HCT116 (cell line): ENCODE data around the gene UBAC2. TPM values are rescaled to one million over a fixed set of nuclear protein-coding genes. Genes with fewer than 3 reads are reported as not detected.
"Not testable (repeated sequence)": the region's sequence is repeated elsewhere in the genome, so short reads cannot be mapped to it uniquely, and the experiment has no call there.

ENCODE experiments used
- ATAC-seq: fragments of 200-7000 bp; cut with Tn5 transposase; 2 replicates; pipeline ENCODE4 v1.9.1; 2020; ENCODE audit warnings: mild to moderate bottlenecking, moderate library complexity
- BruUV-seq: library from RNA; stranded (reverse); fragments of 400-500 nt; replicated peaks from 2 replicates; lab custom pipeline; 2021; lab: Mats Ljungman, UMichigan
- CTCF ChIA-PET: fragments of 300-600 bp; sonication (Branson Sonifier 250); formaldehyde crosslinking; loops from one replicate; lab custom pipeline; 2021; ENCODE audit warnings: antibody characterized with exemption; lab: Charles Lee
- POLR2A ChIA-PET: fragments of 300-600, 350-600 bp; sonication (Branson Sonifier 250); formaldehyde crosslinking; loops from one replicate; lab custom pipeline; 2021; ENCODE audit warnings: antibody characterized with exemption; lab: Charles Lee
- RAD21 ChIA-PET, 2 experiments: fragments of 300-600 bp; sonication (Branson Sonifier 250); formaldehyde crosslinking; loops; one replicate each; lab custom pipeline; 2023; ENCODE audit warnings: low total read pairs in 2 of 2; ENCODE audit not compliant: uncharacterized antibody in 2 of 2, unreplicated experiment in 2 of 2, low non-redundant PET in 1 of 2; lab: Charles Lee
- DNase-seq: peaks from one replicate; pipeline ENCODE4 v3.0.0-alpha.2; 2010; ENCODE audit warnings: low read depth, low spot score
- H2AFZ ChIP-seq: fragments of 200-600 bp; shearing (Covaris generic), sonication (generic); 2 replicates; pipeline ENCODE4 v1.6.1; 2017; ENCODE audit warnings: low read depth, mixed run types, mixed read lengths, antibody characterized with exemption, low read length; ENCODE audit not compliant: poor library complexity, severe bottlenecking
- H3K27ac ChIP-seq: 2 replicates; pipeline ENCODE4 v1.5.1; 2012; ENCODE audit warnings: low read depth, low read length
- H3K27me3 ChIP-seq: fragments of 200-600 bp; sonication (generic); 2 replicates; pipeline ENCODE4 v1.6.1; 2016; ENCODE audit warnings: mixed run types, low read length, mixed read lengths; ENCODE audit not compliant: insufficient read depth
- H3K36me3 ChIP-seq, 2 experiments: fragments of 200-500 bp in 1 of 2; fragments of 200-600 bp in 1 of 2; sonication (Bioruptor generic) in 1 of 2; sonication (generic) in 1 of 2; 2 replicates each; pipeline versions ENCODE4 v1.5.1 to v1.6.1; 2014 to 2016; ENCODE audit warnings: low read length in 2 of 2, inconsistent platforms in 1 of 2, mixed read lengths in 1 of 2, mixed run types in 1 of 2; ENCODE audit not compliant: insufficient read depth in 2 of 2, control insufficient read depth in 1 of 2
- H3K4me1 ChIP-seq, 2 experiments: fragments of 200-600 bp in 1 of 2; sonication (generic) in 1 of 2; 2 replicates each; pipeline versions ENCODE4 v1.5.1 to v1.6.1; 2012 to 2017; ENCODE audit warnings: low read length in 2 of 2, inconsistent platforms in 1 of 2, mild to moderate bottlenecking in 1 of 2, mixed read lengths in 1 of 2, mixed run types in 1 of 2, moderate library complexity in 1 of 2; ENCODE audit not compliant: insufficient read depth in 2 of 2, control insufficient read depth in 1 of 2
- H3K4me2 ChIP-seq: fragments of 200-600 bp; sonication (generic); 2 replicates; pipeline ENCODE4 v1.6.1; 2017; ENCODE audit warnings: mixed run types, low read length, mixed read lengths
- H3K4me3 ChIP-seq, 2 experiments: fragments of 200-600 bp in 1 of 2; sonication (generic) in 1 of 2; replicated peaks in 1 of 2; 2 replicates each; pipeline ENCODE4 v1.5.1; 2011 to 2016; ENCODE audit warnings: low read length in 2 of 2, control low read depth in 1 of 2, low read depth in 1 of 2, mild to moderate bottlenecking in 1 of 2, mixed read lengths in 1 of 2, mixed run types in 1 of 2
- H3K79me2 ChIP-seq: fragments of 200-600 bp; sonication (generic); 2 replicates; pipeline ENCODE4 v1.6.1; 2017; ENCODE audit warnings: mild to moderate bottlenecking, mixed run types, low read length, moderate library complexity, mixed read lengths; ENCODE audit not compliant: insufficient read depth
- H3K9ac ChIP-seq: fragments of 200-600 bp; sonication (generic); 2 replicates; pipeline ENCODE4 v1.6.1; 2016; ENCODE audit warnings: low read length, mixed read lengths
- H3K9me2 ChIP-seq: fragments of 200-600 bp; sonication (generic), shearing (Covaris generic); 2 replicates; pipeline ENCODE4 v1.6.1; 2017; ENCODE audit warnings: mixed run types, mild to moderate bottlenecking, moderate library complexity; ENCODE audit not compliant: insufficient read depth
- H3K9me3 ChIP-seq, 2 experiments: fragments of 200-500 bp in 1 of 2; fragments of 200-600 bp in 1 of 2; sonication (Bioruptor generic) in 1 of 2; sonication (generic) in 1 of 2; 2 replicates each; pipeline ENCODE4 v1.6.1; 2014 to 2017; ENCODE audit warnings: low read length in 2 of 2, mixed read lengths in 2 of 2, inconsistent platforms in 1 of 2, low read depth in 1 of 2, mild to moderate bottlenecking in 1 of 2, mixed run types in 1 of 2, moderate library complexity in 1 of 2; ENCODE audit not compliant: control insufficient read depth in 1 of 2, insufficient read depth in 1 of 2
- H4K20me1 ChIP-seq: fragments of 200-600 bp; sonication (generic), shearing (Covaris generic); 2 replicates; pipeline ENCODE4 v1.6.1; 2017; ENCODE audit warnings: mixed run types, mild to moderate bottlenecking, moderate library complexity; ENCODE audit not compliant: insufficient read depth
- CEBPB ChIP-seq: IDR thresholded peaks from 2 replicates; pipeline ENCODE4 v1.6.1; 2012; ENCODE audit warnings: low read depth
- EGR1 ChIP-seq: IDR thresholded peaks from 2 replicates; pipeline ENCODE4 v1.6.1; 2012; ENCODE audit warnings: low read depth
- ELF1 ChIP-seq: IDR thresholded peaks from 2 replicates; pipeline ENCODE4 v1.6.1; 2012; ENCODE audit warnings: low read depth, borderline replicate concordance
- EZH2 ChIP-seq: fragments of 200-600 bp; sonication (generic); IDR thresholded peaks from 2 replicates; pipeline ENCODE4 v1.6.1; 2017; ENCODE audit warnings: antibody characterized with exemption, mixed run types
- JUND ChIP-seq: IDR thresholded peaks from 2 replicates; pipeline ENCODE4 v1.6.1; 2012
- RAD21 ChIP-seq: IDR thresholded peaks from 2 replicates; pipeline ENCODE4 v1.6.1; 2012; ENCODE audit warnings: low read depth, mild to moderate bottlenecking
- SP1 ChIP-seq: IDR thresholded peaks from 2 replicates; pipeline ENCODE4 v1.6.1; 2012; ENCODE audit warnings: low read depth
- SRF ChIP-seq: IDR thresholded peaks from 2 replicates; pipeline ENCODE4 v1.6.1; 2012; ENCODE audit warnings: low read depth
- YY1 ChIP-seq: IDR thresholded peaks from 2 replicates; pipeline ENCODE4 v1.6.1; 2011; ENCODE audit warnings: low read length, low read depth, moderate library complexity, mild to moderate bottlenecking; ENCODE audit not compliant: insufficient replicate concordance; ENCODE audit errors: extremely low read depth
- ZFX ChIP-seq: fragments of 450-650 bp; IDR thresholded peaks from 2 replicates; pipeline ENCODE4 v1.6.1; 2017
- ZNF274 ChIP-seq: fragments of 200-500 bp; sonication (Bioruptor generic); IDR thresholded peaks from 2 replicates; pipeline ENCODE4 v1.6.1; 2014; ENCODE audit warnings: mild to moderate bottlenecking, low read depth, low read length, inconsistent platforms
- intact Hi-C: fragments of 100-400 bp; cut with micrococcal nuclease; formaldehyde crosslinking; loops from 2 replicates; pipeline ENCODE4 v1.10.0; 2022
- total RNA-seq: library from RNA; stranded (reverse); gene quantifications from one replicate; pipeline ENCODE4 v1.2.1, GENCODE V29; 2021; ENCODE audit not compliant: unreplicated experiment
- TF ChIP-seq, protein P1 (sequence below): IDR thresholded peaks from 2 replicates; pipeline ENCODE4 v1.6.1; 2011; ENCODE audit warnings: mild to moderate bottlenecking, low read length, moderate library complexity; ENCODE audit not compliant: insufficient replicate concordance; ENCODE audit errors: extremely low read depth
- TF ChIP-seq, protein P2 (sequence below): IDR thresholded peaks from 2 replicates; pipeline ENCODE4 v1.6.1; 2012; ENCODE audit warnings: low read depth
- TF ChIP-seq, protein P3 (sequence below): IDR thresholded peaks from 2 replicates; pipeline ENCODE4 v1.6.1; 2012

UBAC2 gene
- total RNA-seq, 1 experiment from 2014 or later, result 67.4 TPM

DNA sequence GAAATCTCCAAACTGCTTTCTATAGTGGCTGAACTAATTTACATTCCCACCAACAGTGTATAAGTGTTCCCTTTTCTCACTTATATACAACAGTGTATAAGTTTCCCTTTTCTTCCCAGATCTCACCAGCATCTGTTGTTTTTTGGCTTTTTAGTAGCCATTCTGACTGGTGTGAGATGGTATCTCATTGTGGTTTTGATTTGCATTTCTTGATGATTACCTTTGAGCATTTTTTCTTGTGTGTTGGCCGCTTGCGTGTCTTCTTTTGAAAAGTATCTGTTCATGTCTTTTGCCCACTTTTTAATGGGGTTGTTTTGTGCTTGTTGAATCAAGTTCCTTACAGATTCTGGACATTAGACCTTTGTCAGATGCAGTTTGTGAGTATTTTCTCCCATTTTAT is 49.0 kb downstream of the UBAC2 start:
- H4K20me1 ChIP-seq, H3K4me3 ChIP-seq, DNase-seq, POLR2A ChIA-PET, ATAC-seq, intact Hi-C loops, H3K9me3 ChIP-seq, H3K4me2 ChIP-seq, H3K9ac ChIP-seq, BruUV-seq, H3K9me2 ChIP-seq, H3K27me3 ChIP-seq, H3K4me1 ChIP-seq, RAD21 ChIA-PET, H2AFZ ChIP-seq, H3K27ac ChIP-seq, H3K36me3 ChIP-seq, CTCF ChIA-PET: not testable (repeated sequence)
- peaks cover 18% of the 10 kb centered on the region; the same call in 1 of the 2 replicates for H3K79me2 ChIP-seq

DNA sequence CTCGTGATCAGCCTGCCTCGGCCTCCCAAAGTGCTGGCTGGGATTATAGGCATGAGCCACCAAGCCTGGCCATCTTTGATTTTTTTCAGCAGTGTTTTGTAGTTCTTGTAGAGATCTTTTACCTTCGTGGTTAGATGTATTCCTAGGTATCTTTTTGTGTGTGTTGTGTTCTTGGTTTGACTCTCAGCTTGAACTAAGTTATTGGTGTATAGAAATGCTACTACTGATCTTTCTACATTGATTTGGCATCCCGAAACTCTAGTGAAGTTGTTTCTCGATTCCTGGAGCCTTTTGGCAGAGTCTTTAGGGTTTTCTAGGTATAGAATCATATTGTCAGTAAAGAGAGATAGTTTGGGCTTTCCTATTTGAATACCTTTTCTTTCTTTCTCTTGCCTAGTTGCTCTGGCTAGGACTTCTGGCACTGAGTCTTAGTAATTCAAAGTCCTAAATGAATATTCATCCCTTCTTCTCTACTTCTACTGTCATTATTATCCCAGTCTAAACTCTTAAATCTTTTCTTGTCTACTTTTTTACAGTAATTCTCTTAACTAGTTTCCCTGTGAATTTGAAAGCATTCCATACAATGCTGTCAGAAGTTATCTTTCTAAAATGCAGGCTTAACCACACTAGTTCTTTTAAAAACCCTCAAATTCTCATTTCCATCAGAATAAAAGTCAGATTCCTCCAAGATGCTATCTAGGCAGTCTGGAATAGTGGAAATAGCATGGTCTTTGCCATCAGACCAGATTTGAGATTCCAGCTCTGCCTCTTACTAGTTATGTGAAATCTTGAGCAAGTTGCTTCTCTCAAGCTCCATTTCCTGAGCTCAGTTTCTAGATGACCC is 50.5 kb downstream of the UBAC2 start:
- ChIA-PET RAD21 (no interaction called here), POLR2A (no interaction called here), CTCF (no interaction called here)
- Histone ChIP-seq H2AFZ (no peak overlapping the region), H3K4me3 (no peak overlapping the region), H3K27me3 (no peaks in the 10 kb centered on the region), H3K36me3 (peaks cover 0 to 3% of the 10 kb centered on the region in 2 experiments; a peak in 2 of 4 replicates), H3K79me2 (peaks cover 18% of the 10 kb centered on the region; the same call in 1 of the 2 replicates), H3K27ac (no peak overlapping the region), H3K9ac (no peak overlapping the region), H3K9me2 (no peaks in the 10 kb centered on the region), H3K4me1 (no peaks in the 10 kb centered on the region), H4K20me1 (peaks cover 4% of the 10 kb centered on the region), H3K9me3 (no peaks in the 10 kb centered on the region), H3K4me2 (no peak overlapping the region)
- BruUV-seq, result no TSS peak
- intact Hi-C loops, result no loop called here
- ATAC-seq, result no peak
- no peak for DNase-seq
- TF ChIP-seq RAD21 (no peak), YY1 (no peak), SP1 (no peak), EGR1 (no peak), EZH2 (no peak), SRF (no peak), CEBPB (no peak), ELF1 (no peak), JUND (no peak), ZFX (no peak), ZNF274 (no peak)
- TF ChIP-seq, protein P1, sequence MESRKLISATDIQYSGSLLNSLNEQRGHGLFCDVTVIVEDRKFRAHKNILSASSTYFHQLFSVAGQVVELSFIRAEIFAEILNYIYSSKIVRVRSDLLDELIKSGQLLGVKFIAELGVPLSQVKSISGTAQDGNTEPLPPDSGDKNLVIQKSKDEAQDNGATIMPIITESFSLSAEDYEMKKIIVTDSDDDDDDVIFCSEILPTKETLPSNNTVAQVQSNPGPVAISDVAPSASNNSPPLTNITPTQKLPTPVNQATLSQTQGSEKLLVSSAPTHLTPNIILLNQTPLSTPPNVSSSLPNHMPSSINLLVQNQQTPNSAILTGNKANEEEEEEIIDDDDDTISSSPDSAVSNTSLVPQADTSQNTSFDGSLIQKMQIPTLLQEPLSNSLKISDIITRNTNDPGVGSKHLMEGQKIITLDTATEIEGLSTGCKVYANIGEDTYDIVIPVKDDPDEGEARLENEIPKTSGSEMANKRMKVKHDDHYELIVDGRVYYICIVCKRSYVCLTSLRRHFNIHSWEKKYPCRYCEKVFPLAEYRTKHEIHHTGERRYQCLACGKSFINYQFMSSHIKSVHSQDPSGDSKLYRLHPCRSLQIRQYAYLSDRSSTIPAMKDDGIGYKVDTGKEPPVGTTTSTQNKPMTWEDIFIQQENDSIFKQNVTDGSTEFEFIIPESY, result no peak
- TF ChIP-seq, protein P2, sequence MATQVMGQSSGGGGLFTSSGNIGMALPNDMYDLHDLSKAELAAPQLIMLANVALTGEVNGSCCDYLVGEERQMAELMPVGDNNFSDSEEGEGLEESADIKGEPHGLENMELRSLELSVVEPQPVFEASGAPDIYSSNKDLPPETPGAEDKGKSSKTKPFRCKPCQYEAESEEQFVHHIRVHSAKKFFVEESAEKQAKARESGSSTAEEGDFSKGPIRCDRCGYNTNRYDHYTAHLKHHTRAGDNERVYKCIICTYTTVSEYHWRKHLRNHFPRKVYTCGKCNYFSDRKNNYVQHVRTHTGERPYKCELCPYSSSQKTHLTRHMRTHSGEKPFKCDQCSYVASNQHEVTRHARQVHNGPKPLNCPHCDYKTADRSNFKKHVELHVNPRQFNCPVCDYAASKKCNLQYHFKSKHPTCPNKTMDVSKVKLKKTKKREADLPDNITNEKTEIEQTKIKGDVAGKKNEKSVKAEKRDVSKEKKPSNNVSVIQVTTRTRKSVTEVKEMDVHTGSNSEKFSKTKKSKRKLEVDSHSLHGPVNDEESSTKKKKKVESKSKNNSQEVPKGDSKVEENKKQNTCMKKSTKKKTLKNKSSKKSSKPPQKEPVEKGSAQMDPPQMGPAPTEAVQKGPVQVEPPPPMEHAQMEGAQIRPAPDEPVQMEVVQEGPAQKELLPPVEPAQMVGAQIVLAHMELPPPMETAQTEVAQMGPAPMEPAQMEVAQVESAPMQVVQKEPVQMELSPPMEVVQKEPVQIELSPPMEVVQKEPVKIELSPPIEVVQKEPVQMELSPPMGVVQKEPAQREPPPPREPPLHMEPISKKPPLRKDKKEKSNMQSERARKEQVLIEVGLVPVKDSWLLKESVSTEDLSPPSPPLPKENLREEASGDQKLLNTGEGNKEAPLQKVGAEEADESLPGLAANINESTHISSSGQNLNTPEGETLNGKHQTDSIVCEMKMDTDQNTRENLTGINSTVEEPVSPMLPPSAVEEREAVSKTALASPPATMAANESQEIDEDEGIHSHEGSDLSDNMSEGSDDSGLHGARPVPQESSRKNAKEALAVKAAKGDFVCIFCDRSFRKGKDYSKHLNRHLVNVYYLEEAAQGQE, result no peak
- TF ChIP-seq, protein P3, sequence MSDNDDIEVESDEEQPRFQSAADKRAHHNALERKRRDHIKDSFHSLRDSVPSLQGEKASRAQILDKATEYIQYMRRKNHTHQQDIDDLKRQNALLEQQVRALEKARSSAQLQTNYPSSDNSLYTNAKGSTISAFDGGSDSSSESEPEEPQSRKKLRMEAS, result no peak
